PC-9 (cell line): Measurements from ENCODE around the gene NPFFR2. TPM values are rescaled to one million over a fixed set of nuclear protein-coding genes. Genes with fewer than 3 reads are reported as not detected.

Experiments used
- BruUV-seq: library from RNA; stranded (reverse); fragments of 400-500 nt; replicated peaks from 2 replicates; lab custom pipeline; 2021; lab: Mats Ljungman, UMichigan
- CTCF ChIA-PET: fragments of 300-600 bp; sonication (Branson Sonifier 250); formaldehyde crosslinking; loops from one replicate; lab custom pipeline; 2022; ENCODE audit warnings: antibody characterized with exemption; lab: Charles Lee
- POLR2A ChIA-PET: fragments of 300-600 bp; sonication (Branson Sonifier 250); formaldehyde crosslinking; loops from one replicate; lab custom pipeline; 2022; ENCODE audit warnings: antibody characterized with exemption; ENCODE audit not compliant: unreplicated experiment; lab: Charles Lee
- DNase-seq, 2 experiments: peaks; one replicate each; pipeline versions ENCODE4 v3.0.0 to v3.0.0-alpha.2; 2015 to 2022; ENCODE audit warnings: mixed read lengths in 1 of 2
- H2AFZ ChIP-seq: fragments of 200-600 bp; sonication (generic); 2 replicates; pipeline ENCODE4 v1.8.1; 2017; ENCODE audit warnings: antibody characterized with exemption
- H3F3A ChIP-seq: fragments of 200-600 bp; sonication (generic); 2 replicates; pipeline ENCODE4 v1.8.1; 2017; ENCODE audit warnings: antibody characterized with exemption, mild to moderate bottlenecking, low read depth; ENCODE audit not compliant: insufficient read depth
- H3K27ac ChIP-seq: fragments of 200-600 bp; sonication (generic); 2 replicates; pipeline ENCODE4 v1.6.1; 2016; ENCODE audit warnings: mixed run types
- H3K27me3 ChIP-seq: fragments of 200-600 bp; sonication (generic); 2 replicates; pipeline ENCODE4 v1.6.1; 2016; ENCODE audit warnings: low read depth, mixed run types; ENCODE audit not compliant: insufficient read depth
- H3K36me3 ChIP-seq: fragments of 200-600 bp; sonication (generic); 2 replicates; pipeline ENCODE4 v1.6.1; 2016; ENCODE audit warnings: low read depth, mixed run types
- H3K4me1 ChIP-seq: fragments of 200-600 bp; sonication (generic); replicated peaks from 2 replicates; pipeline ENCODE4 v1.6.1; 2016; ENCODE audit warnings: mixed run types; ENCODE audit not compliant: insufficient read depth
- H3K4me2 ChIP-seq: fragments of 200-600 bp; sonication (generic); 2 replicates; pipeline ENCODE4 v1.6.1; 2017; ENCODE audit warnings: mixed run types
- H3K4me3 ChIP-seq: fragments of 200-600 bp; sonication (generic); 2 replicates; pipeline ENCODE4 v1.6.1; 2016; ENCODE audit warnings: mixed run types
- H3K79me2 ChIP-seq: fragments of 200-600 bp; sonication (generic); 2 replicates; pipeline ENCODE4 v1.6.1; 2017; ENCODE audit warnings: low read depth, mixed run types
- H3K9me2 ChIP-seq: fragments of 200-600 bp; sonication (generic); 2 replicates; pipeline ENCODE4 v1.8.1; 2017; ENCODE audit warnings: mild to moderate bottlenecking; ENCODE audit not compliant: insufficient read depth
- H3K9me3 ChIP-seq: fragments of 200-600 bp; sonication (generic); 2 replicates; pipeline ENCODE4 v1.8.1; 2016; ENCODE audit warnings: low read depth; ENCODE audit not compliant: insufficient read depth
- H4K20me1 ChIP-seq: fragments of 200-600 bp; sonication (generic); 2 replicates; pipeline ENCODE4 v1.8.1; 2017; ENCODE audit not compliant: insufficient read depth
- CTCF ChIP-seq: fragments of 200-600 bp; sonication (generic); conservative IDR thresholded peaks from 2 replicates; pipeline ENCODE4 v1.6.1; 2017; ENCODE audit warnings: mixed run types, antibody characterized with exemption, mild to moderate bottlenecking, moderate library complexity
- EZH2 ChIP-seq: fragments of 200-600 bp; sonication (generic); IDR thresholded peaks from 2 replicates; pipeline ENCODE4 v1.8.0; 2017; ENCODE audit warnings: antibody characterized with exemption, low read depth
- intact Hi-C: fragments of 100-400 bp; cut with micrococcal nuclease; formaldehyde crosslinking; loops from one replicate; pipeline ENCODE4 v1.10.0; 2022; ENCODE audit not compliant: unreplicated experiment
- total RNA-seq: library from RNA; stranded (reverse); gene quantifications from 2 replicates; pipeline ENCODE4 v1.2.3, GENCODE V29; 2021

The NPFFR2 gene
- total RNA-seq, 1 experiment from 2014 or later = not detected

- no TSS peak for BruUV-seq
Observed at GRCh38 chr4:72194046-72194445, 162.2 kb downstream of the NPFFR2 start.

DNA sequence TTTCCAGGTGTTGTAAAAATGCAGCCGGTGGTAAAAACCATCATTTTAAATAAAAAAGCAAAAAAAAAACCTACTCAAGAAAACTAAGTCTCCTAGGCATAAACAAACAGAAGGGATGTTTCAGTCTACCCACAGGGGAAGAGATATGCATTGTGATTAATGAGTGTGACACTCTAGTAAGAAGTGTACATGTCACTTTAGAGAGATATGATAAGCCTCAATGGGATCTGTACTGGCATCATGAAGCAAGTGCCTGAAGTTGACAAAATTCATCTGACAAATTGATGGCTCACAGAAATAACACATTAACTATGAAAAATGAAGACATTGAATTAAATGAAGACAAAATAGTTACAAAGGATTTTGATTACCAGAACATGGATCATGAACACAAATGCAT is 162.7 kb downstream of the NPFFR2 start:
- Histone ChIP-seq H3K9me2 (no peaks in the 10 kb centered on the region), H3K27me3 (no peaks in the 10 kb centered on the region), H3K36me3 (no peaks in the 10 kb centered on the region), H3K4me2 (no peak overlapping the region), H3K79me2 (no peaks in the 10 kb centered on the region), H2AFZ (no peak overlapping the region), H4K20me1 (no peaks in the 10 kb centered on the region), H3K9me3 (no peaks in the 10 kb centered on the region), H3F3A (no peaks in the 10 kb centered on the region), H3K4me1 (no peaks in the 10 kb centered on the region), H3K4me3 (no peak overlapping the region), H3K27ac (no peak overlapping the region)
- BruUV-seq = no TSS peak
- CTCF ChIA-PET = no interaction called here
- intact Hi-C loops = no loop called here
- no peak for TF ChIP-seq CTCF
- TF ChIP-seq EZH2 = no peak
- POLR2A ChIA-PET = no interaction called here
- DNase-seq = no peak

More at GRCh38 chr4:72194046-72194445, 162.2 kb downstream of the NPFFR2 start:
- TF ChIP-seq CTCF = no peak
- no peak for TF ChIP-seq EZH2
- no peak overlapping the region for H3K4me2 ChIP-seq
- H2AFZ ChIP-seq = no peak overlapping the region
- H3K9me3 ChIP-seq = no peaks in the 10 kb centered on the region
- H3K79me2 ChIP-seq = no peaks in the 10 kb centered on the region
- CTCF ChIA-PET = no interaction called here
- H4K20me1 ChIP-seq = no peaks in the 10 kb centered on the region
- H3F3A ChIP-seq = no peaks in the 10 kb centered on the region
- no peaks in the 10 kb centered on the region for H3K36me3 ChIP-seq
- no peak for DNase-seq
- H3K9me2 ChIP-seq = no peaks in the 10 kb centered on the region
- no peak overlapping the region for H3K27ac ChIP-seq
- intact Hi-C loops = no loop called here
- H3K4me3 ChIP-seq = no peak overlapping the region
- H3K4me1 ChIP-seq = no peaks in the 10 kb centered on the region
- no peaks in the 10 kb centered on the region for H3K27me3 ChIP-seq
- POLR2A ChIA-PET = no interaction called here

Other genes with a start within 250 kb of the NPFFR2 start
- not detected in 2 replicates for gene GC, start 247.9 kb upstream of the NPFFR2 start, total RNA-seq